Measurements from ENCODE around the gene SFXN2.
"Not testable (repeated sequence)": the region's sequence is repeated elsewhere in the genome, so short reads cannot be mapped to it uniquely, and the experiment has no call there.

Gene SFXN2

DNA sequence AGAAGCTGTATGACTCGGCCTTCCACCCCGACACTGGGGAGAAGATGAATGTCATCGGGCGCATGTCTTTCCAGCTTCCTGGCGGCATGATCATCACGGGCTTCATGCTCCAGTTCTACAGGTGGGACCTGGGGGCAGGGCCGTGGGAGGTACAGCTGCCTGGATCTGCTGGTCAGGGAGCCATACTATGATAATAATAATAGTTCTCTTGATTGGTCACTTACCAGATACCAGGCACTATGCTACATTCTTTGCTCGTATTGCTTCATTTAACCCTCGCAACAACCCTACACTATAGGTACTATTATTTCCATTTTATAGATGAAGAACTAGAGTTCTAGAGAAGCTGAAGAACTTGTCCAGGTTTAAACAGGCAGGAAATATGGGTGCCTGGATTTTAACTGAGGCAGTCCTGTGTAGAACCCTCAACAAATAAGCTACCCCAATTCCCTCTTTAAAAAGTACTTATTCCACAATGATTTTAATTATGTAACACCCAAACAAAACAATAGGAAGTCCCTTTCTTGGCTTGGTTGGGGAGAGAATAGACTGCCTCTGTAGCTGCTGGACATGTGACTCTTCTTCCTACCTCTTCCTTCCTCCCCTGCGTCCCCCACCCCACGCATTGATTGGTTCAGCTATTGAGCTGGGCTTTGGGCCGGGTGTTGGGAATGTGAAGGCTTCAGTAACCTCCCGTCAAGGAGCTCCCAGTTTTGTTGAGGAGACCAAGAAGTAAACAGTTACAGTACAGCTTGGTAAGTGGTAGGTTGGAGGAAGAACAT is 12.8 kb downstream of the SFXN2 start:
- H3K36me3 ChIP-seq (ENCODE audit: insufficient read depth, low read depth, low read length), result peaks cover 75% of the 10 kb centered on the region
- no peak overlapping the region for H3K9ac ChIP-seq (ENCODE audit: low read depth, low read length)
- no peaks in the 10 kb centered on the region for H3K27me3 ChIP-seq (ENCODE audit: insufficient read depth, low read length)
- H3K4me3 ChIP-seq (ENCODE audit: low read length), result no peak overlapping the region
- H3K27ac ChIP-seq (ENCODE audit: low read length), result no peak overlapping the region
- H3K4me1 ChIP-seq (ENCODE audit: insufficient read depth, low read length), result no peaks in the 10 kb centered on the region
- H3K9me3 ChIP-seq (ENCODE audit: insufficient read depth, low read depth, low read length), result no peaks in the 10 kb centered on the region

DNA sequence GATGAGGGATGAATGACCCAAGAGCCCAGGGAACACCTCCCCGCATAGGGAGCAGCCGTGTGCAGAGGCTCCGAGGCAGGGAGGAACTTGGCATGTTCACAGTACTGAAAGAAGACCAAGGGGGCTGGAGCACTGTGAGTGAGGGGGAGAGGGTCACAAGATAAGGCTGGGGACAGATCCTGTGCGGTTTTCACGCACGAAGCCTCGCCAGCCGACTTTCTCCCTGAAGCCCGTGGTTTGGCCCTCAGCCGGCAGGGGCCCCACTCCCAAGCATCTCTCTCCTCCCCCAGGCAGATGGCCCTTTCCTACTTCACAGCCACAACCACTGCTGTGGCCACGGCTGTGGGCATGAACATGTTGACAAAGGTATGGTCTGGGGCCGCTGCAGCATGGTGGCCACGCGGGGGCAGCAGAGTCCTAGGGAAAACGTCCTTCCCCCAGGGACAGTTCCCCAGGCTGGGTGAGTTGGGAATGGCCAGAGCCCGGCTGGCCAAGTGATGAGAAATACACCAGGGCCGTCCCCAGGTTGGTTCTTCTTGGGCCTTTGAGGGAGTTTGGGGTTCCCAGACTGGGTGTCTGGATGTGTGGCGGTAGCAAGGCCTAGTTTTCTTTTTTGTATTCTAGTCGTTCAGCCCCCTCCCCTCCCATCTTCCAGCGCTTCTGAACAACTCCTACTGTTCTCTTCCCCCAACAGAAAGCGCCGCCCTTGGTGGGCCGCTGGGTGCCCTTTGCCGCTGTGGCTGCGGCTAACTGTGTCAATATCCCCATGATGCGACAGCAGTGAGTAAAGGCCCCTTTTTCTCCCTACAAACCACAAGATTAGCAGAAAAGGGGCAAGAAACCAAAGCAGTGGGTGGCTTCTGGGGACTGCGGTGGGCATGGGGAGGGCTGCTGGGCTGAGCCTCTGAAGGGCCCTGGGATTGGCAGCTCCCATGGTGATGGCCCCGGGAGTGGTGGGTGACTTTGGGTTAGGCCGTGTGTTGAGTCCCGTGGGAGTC is 14.9 kb downstream of the SFXN2 start:
- Histone ChIP-seq H3K4me3 (ENCODE audit: low read length) (no peak overlapping the region), H3K27me3 (ENCODE audit: insufficient read depth, low read length) (no peaks in the 10 kb centered on the region), H3K36me3 (ENCODE audit: insufficient read depth, low read depth, low read length) (peaks cover 83% of the 10 kb centered on the region), H3K4me1 (ENCODE audit: insufficient read depth, low read length) (no peaks in the 10 kb centered on the region), H3K27ac (ENCODE audit: low read length) (no peak overlapping the region), H3K9me3 (ENCODE audit: insufficient read depth, low read depth, low read length) (no peaks in the 10 kb centered on the region), H3K9ac (ENCODE audit: low read depth, low read length) (no peak overlapping the region)

DNA sequence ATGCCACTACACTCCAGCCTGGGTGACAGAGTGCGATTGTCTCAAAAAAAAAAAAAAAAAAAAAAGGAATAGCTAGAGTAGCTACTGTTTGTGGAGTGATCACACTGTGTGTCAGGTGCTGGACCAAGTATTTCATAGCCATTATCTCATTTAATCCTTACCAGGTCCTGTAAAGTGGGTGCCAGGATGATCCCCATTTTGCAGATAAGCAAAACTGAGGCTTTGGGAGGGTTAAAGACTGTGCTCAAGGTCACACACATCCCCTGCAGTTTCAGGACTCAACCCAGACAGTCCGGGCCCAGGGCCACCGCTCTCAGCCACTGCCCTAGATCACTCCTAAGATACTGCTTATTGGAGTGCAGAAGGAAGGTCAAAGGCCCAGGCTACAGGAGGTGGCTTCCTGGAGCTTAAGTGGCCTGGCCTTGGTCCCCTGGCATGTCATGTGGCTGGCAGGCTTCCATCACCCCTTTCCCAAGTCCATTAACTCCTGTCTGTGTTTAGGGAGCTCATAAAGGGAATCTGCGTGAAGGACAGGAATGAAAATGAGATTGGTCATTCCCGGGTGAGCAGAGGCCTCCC is 16.9 kb downstream of the SFXN2 start:
- no peak overlapping the region for H3K9ac ChIP-seq (ENCODE audit: low read depth, low read length)
- H3K4me1 ChIP-seq (ENCODE audit: insufficient read depth, low read length), result no peaks in the 10 kb centered on the region
- no peaks in the 10 kb centered on the region for H3K9me3 ChIP-seq (ENCODE audit: insufficient read depth, low read depth, low read length)
- H3K36me3 ChIP-seq (ENCODE audit: insufficient read depth, low read depth, low read length), result peaks cover 87% of the 10 kb centered on the region
- no peak overlapping the region for H3K4me3 ChIP-seq (ENCODE audit: low read length)
- H3K27me3 ChIP-seq (ENCODE audit: insufficient read depth, low read length), result no peaks in the 10 kb centered on the region
- H3K27ac ChIP-seq (ENCODE audit: low read length), result no peak overlapping the region

DNA sequence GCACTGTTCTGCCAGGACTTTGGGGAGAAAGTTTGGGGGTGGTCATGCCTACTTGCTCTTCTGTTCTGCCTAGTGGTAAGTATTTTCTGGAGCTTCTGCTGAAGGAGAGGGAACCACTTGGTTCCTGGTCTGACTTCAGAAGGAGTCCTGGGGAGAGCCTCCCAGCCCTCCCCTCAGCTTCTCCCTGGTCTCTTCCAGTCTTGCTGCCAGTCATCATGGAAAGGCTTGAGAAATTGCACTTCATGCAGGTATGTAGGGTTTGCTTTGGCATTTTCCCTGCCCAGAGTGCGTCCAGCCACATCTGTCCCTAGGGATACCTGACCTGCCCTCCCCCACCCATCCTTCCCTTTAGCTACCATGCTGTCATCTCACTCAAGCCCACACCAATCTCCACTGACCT is 18.2 kb downstream of the SFXN2 start:
- no peaks in the 10 kb centered on the region for H3K27me3 ChIP-seq (ENCODE audit: insufficient read depth, low read length)
- H3K36me3 ChIP-seq (ENCODE audit: insufficient read depth, low read depth, low read length), result peaks cover 80% of the 10 kb centered on the region
- H3K9me3 ChIP-seq (ENCODE audit: insufficient read depth, low read depth, low read length), result no peaks in the 10 kb centered on the region
- no peak overlapping the region for H3K27ac ChIP-seq (ENCODE audit: low read length)
- no peak overlapping the region for H3K4me3 ChIP-seq (ENCODE audit: low read length)
- no peaks in the 10 kb centered on the region for H3K4me1 ChIP-seq (ENCODE audit: insufficient read depth, low read length)
- no peak overlapping the region for H3K9ac ChIP-seq (ENCODE audit: low read depth, low read length)

DNA sequence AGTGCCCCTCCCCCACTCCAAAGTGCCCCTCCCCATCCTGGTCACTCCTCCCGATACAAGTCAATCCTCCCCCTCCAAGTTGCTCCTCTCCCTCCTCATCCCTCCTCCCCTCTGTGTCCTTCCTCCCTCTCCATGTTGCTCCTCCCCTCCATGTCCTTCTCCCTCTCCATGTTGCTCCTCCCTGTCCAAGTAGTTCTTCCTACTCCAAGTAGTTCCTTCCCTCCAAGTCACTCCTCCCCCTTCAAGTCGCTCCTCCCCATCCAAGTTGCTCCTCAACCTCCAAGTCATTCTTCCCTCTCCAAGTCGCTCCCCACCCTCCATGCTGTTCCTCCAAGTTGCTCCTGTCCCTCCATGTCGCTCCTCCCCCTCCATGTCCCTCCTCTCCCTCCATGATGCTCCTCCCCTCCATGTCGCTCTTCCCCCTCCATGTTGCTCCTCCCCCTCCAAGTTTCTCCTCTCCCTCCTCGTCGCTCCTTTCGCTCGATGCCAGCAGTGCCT is 20.7 kb downstream of the SFXN2 start:
- 0 out of 2 replicates have a peak, but pooled peaks cover 3% of the 10 kb centered on the region for H3K4me1 ChIP-seq (ENCODE audit: insufficient read depth, low read length)
- peaks cover 70% of the 10 kb centered on the region for H3K36me3 ChIP-seq (ENCODE audit: insufficient read depth, low read depth, low read length)
- H3K27me3 ChIP-seq (ENCODE audit: insufficient read depth, low read length), result no peaks in the 10 kb centered on the region; the same call in 1 of the 2 replicates
- no peak overlapping the region for H3K9ac ChIP-seq (ENCODE audit: low read depth, low read length)
- no peak overlapping the region for H3K4me3 ChIP-seq (ENCODE audit: low read length)
- no peak overlapping the region for H3K27ac ChIP-seq (ENCODE audit: low read length)
- H3K9me3 ChIP-seq (ENCODE audit: insufficient read depth, low read depth, low read length), result no peaks in the 10 kb centered on the region

DNA sequence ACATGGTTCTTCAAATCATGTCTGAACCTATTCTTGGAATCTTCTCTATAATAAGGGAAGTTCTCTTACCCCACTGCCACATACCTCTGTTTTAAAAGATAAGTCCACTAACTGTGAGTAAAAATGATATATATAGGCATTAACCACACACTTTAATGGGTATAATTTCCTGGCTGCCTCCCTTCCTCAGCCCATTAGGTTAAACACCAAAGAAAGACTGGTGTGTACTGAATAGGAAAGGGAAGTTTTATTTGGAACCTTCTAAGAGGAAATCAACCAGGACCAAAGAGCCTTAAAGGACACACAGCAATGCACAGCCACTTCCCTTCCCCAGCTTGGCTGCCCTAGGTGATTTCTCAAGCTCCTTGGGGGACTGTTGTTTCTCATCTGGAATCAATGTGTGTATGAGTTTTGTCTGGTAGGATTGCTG is 24.3 kb downstream of the SFXN2 start:
- Histone ChIP-seq H3K4me1 (ENCODE audit: insufficient read depth, low read length) (peaks cover 9% of the 10 kb centered on the region; the same call in 1 of the 2 replicates), H3K27ac (ENCODE audit: low read length) (no peak overlapping the region)

DNA sequence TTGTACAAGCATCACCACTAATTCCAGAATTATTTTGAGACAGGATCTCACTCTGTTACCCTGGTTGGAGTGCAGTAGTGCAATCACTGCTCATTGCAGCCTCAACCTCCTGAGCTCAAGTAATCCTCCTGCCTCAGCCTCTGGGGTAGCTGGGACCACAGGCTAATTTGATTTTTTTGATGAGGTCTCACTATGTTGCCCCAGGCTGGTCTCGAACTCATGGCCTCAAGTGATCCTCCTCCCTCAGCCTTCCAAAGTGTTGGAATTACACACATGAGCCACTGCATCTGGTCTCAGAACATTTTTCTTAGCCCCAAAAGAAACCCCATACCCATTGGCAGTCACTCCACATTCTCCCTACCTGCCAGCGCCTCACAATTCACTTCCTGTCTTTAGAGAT is 25.8 kb downstream of the SFXN2 start:
- Histone ChIP-seq H3K4me1 (ENCODE audit: insufficient read depth, low read length) (peaks cover 9% of the 10 kb centered on the region; the same call in 1 of the 2 replicates), H3K27ac (ENCODE audit: low read length) (no peak overlapping the region), H3K9me3 (ENCODE audit: insufficient read depth, low read depth, low read length) (no peaks in the 10 kb centered on the region), H3K4me3 (ENCODE audit: low read length) (no peak overlapping the region), H3K27me3 (ENCODE audit: insufficient read depth, low read length) (no peaks in the 10 kb centered on the region; the same call in 1 of the 2 replicates), H3K36me3 (ENCODE audit: insufficient read depth, low read depth, low read length) (peaks cover 27% of the 10 kb centered on the region), H3K9ac (ENCODE audit: low read depth, low read length) (no peak overlapping the region)

More for the DNA sequence above, 24.3 kb downstream of the SFXN2 start:
- H3K4me3 ChIP-seq (ENCODE audit: low read length), result no peak overlapping the region
- H3K9me3 ChIP-seq (ENCODE audit: insufficient read depth, low read depth, low read length), result no peaks in the 10 kb centered on the region
- no peak overlapping the region for H3K9ac ChIP-seq (ENCODE audit: low read depth, low read length)
- no peaks in the 10 kb centered on the region; the same call in 1 of the 2 replicates for H3K27me3 ChIP-seq (ENCODE audit: insufficient read depth, low read length)
- H3K36me3 ChIP-seq (ENCODE audit: insufficient read depth, low read depth, low read length), result peaks cover 38% of the 10 kb centered on the region

DNA sequence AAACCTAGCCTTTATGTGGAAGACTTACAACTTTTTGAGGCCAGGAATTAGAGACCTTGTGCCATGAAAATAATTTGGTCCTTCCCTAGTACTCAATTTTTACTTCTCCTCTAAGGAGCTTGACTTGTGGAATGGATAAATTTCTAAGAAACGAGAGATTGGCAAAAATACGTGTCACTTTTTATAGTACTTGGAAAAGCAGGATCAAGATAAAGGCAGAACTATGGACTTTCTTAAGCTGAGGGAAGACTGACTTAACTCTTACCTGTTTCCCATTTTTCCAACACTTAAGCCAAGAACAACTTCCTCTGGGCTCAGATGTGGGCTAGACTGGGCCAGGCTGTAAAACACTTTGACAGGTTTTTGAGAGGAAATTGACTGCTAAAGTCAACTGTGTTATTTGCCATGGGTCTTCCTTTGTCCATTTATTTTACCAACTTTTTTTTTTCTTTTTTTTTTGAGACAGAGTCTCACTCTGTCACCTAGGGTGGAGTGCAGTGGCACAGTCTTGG is 27.3 kb downstream of the SFXN2 start:
- H3K9ac ChIP-seq (ENCODE audit: low read depth, low read length), result no peak overlapping the region
- no peak overlapping the region for H3K4me3 ChIP-seq (ENCODE audit: low read length)
- no peak overlapping the region for H3K27ac ChIP-seq (ENCODE audit: low read length)
- no peaks in the 10 kb centered on the region; the same call in 1 of the 2 replicates for H3K27me3 ChIP-seq (ENCODE audit: insufficient read depth, low read length)
- peaks cover 18% of the 10 kb centered on the region for H3K36me3 ChIP-seq (ENCODE audit: insufficient read depth, low read depth, low read length)
- H3K4me1 ChIP-seq (ENCODE audit: insufficient read depth, low read length), result peaks cover 9% of the 10 kb centered on the region; the same call in 1 of the 2 replicates
- H3K9me3 ChIP-seq (ENCODE audit: insufficient read depth, low read depth, low read length), result no peaks in the 10 kb centered on the region

DNA sequence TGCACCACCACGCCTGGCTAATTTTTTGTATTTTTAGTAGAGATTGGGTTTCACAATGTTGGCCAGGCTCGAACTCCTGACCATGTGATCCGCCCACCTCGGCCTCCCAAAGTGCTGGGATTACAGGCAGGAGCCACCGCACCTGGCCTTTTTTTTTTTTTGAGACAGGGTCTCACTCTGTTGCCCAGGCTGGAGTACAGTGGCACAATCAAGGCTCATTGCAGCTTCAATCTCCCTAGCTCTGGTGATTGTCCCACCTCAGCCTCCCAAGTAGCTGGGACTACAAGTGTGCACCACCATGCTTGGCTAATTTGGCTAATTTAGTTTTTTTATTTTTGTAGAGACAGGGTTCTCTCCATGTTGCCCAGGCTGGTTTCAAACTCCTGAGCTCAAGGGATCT is 27.9 kb downstream of the SFXN2 start:
- not testable (repeated sequence) for H3K27ac ChIP-seq (ENCODE audit: low read length); H3K4me1 ChIP-seq (ENCODE audit: insufficient read depth, low read length); H3K9me3 ChIP-seq (ENCODE audit: insufficient read depth, low read depth, low read length); H3K27me3 ChIP-seq (ENCODE audit: insufficient read depth, low read length); H3K9ac ChIP-seq (ENCODE audit: low read depth, low read length); H3K4me3 ChIP-seq (ENCODE audit: low read length)
- H3K36me3 ChIP-seq (ENCODE audit: insufficient read depth, low read depth, low read length), result peaks cover 15% of the 10 kb centered on the region

DNA sequence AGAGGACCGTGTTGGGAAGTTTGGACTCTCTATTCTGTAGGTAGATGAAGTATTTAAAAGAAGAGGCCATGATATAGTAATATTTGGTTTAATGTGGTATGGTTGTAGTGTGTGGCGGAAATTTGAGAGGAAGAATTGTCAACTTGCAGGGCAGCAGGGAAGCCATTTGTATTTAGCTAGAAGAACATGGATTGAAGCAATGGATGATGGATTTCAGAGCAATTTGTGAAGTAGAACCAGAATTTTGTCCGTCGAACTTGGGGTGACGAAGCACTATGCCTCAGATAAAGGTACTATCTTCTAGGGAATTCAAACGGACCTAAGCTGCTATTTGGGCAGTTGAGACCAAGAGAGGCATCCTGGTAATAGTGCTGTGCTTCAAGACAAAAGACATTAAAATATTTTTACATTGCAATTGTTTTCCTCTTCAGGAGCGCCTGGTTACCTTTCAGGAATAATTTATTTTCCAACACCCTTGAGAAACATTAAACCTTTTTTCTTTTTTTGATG is 28.7 kb downstream of the SFXN2 start:
- peak overlapping the region; percentile 7 for H3K27ac ChIP-seq (ENCODE audit: low read length)
- no peaks in the 10 kb centered on the region for H3K9me3 ChIP-seq (ENCODE audit: insufficient read depth, low read depth, low read length)
- peaks cover 7% of the 10 kb centered on the region; the same call in 1 of the 2 replicates for H3K36me3 ChIP-seq (ENCODE audit: insufficient read depth, low read depth, low read length)
- peak overlapping the region; percentile 54 for H3K4me3 ChIP-seq (ENCODE audit: low read length)
- peaks cover 9% of the 10 kb centered on the region; the same call in 1 of the 2 replicates for H3K4me1 ChIP-seq (ENCODE audit: insufficient read depth, low read length)
- H3K9ac ChIP-seq (ENCODE audit: low read depth, low read length), result no peak overlapping the region; the same call in 1 of the 2 replicates
- no peaks in the 10 kb centered on the region; the same call in 1 of the 2 replicates for H3K27me3 ChIP-seq (ENCODE audit: insufficient read depth, low read length)

Data from iPS-20b (cell line).